Karpas-422 (cell line): ENCODE results near the gene PRKCG. TPM values are rescaled to one million over a fixed set of nuclear protein-coding genes. Genes with fewer than 3 reads are reported as not detected.
"Not testable (repeated sequence)": the region's sequence is repeated elsewhere in the genome, so short reads cannot be mapped to it uniquely, and the experiment has no call there.

Source experiments
- DNase-seq: peaks from one replicate; pipeline ENCODE4 v3.0.0-alpha.2; 2015
- H2AFZ ChIP-seq: fragments of 200-600 bp; sonication (generic); 2 replicates; pipeline ENCODE4 v1.6.1; 2014; ENCODE audit warnings: antibody characterized with exemption, low read length, mixed read lengths
- H3K27ac ChIP-seq: fragments of 200-600 bp; sonication (generic); 2 replicates; pipeline ENCODE4 v1.5.1; 2014; ENCODE audit warnings: mild to moderate bottlenecking, low read length, moderate library complexity
- H3K27me3 ChIP-seq: fragments of 200-600 bp; sonication (generic); 2 replicates; pipeline ENCODE4 v1.6.1; 2014; ENCODE audit warnings: low read length, mixed read lengths
- H3K36me3 ChIP-seq: fragments of 200-600 bp; sonication (generic); 2 replicates; pipeline ENCODE4 v1.6.1; 2014; ENCODE audit warnings: low read length, mixed read lengths; ENCODE audit not compliant: insufficient read depth
- H3K4me1 ChIP-seq: fragments of 200-600 bp; sonication (generic); 2 replicates; pipeline ENCODE4 v1.6.1; 2014; ENCODE audit warnings: mild to moderate bottlenecking, low read length, mixed read lengths
- H3K4me2 ChIP-seq: fragments of 200-600 bp; sonication (generic); 2 replicates; pipeline ENCODE4 v1.6.1; 2014; ENCODE audit warnings: low read length, low read depth, mild to moderate bottlenecking; ENCODE audit not compliant: poor library complexity, severe bottlenecking
- H3K4me3 ChIP-seq: fragments of 200-600 bp; sonication (generic); 2 replicates; pipeline ENCODE4 v1.5.1; 2014; ENCODE audit warnings: mild to moderate bottlenecking, antibody characterized with exemption, low read length, mixed read lengths
- H3K79me2 ChIP-seq: fragments of 200-600 bp; sonication (generic); 2 replicates; pipeline ENCODE4 v1.6.1; 2014; ENCODE audit warnings: mild to moderate bottlenecking, low read length, mixed read lengths
- H3K9ac ChIP-seq: fragments of 200-600 bp; sonication (generic); 2 replicates; pipeline ENCODE4 v1.6.0; 2014; ENCODE audit warnings: low read length
- H3K9me2 ChIP-seq: fragments of 200-600 bp; sonication (generic), shearing (Covaris generic); replicated peaks from 2 replicates; pipeline ENCODE4 v1.6.0; 2014; ENCODE audit warnings: mild to moderate bottlenecking, low read length, moderate library complexity; ENCODE audit not compliant: insufficient read depth
- H3K9me3 ChIP-seq: fragments of 300-700, 200-600 bp; sonication (generic); 2 replicates; pipeline ENCODE4 v1.6.1; 2014; ENCODE audit warnings: low read length, mixed read lengths
- H4K20me1 ChIP-seq: fragments of 200-600 bp; sonication (generic); 2 replicates; pipeline ENCODE4 v1.6.1; 2014; ENCODE audit warnings: mild to moderate bottlenecking, antibody characterized with exemption, low read length, low read depth; ENCODE audit not compliant: insufficient read depth
- total RNA-seq: library from RNA; depleted of rRNA; stranded (reverse); fragments of >200 nt; shearing (Covaris generic); gene quantifications from 2 replicates; pipeline ENCODE4 v1.2.3, GENCODE V29; 2014; ENCODE audit warnings: low replicate concordance; rRNA removed

The PRKCG gene
- not detected in 2 replicates for total RNA-seq

- DNase-seq = peak; percentile 58
- no peak within 1 kb of the TSS for H2AFZ ChIP-seq
- peaks cover 11% of the 10 kb centered on the region for H3K4me1 ChIP-seq
These were observed at the start of gene PRKCG for GRCh38 chr19:53881482-53882390. PRKCG (plus strand) TSS chr19:53882197; CDS start chr19:53882495, 298 bp downstream.

GRCh38 chr19:53832861-53833260 lies 49.1 kb upstream of the PRKCG start:
- not testable (repeated sequence) for H3K9me3 ChIP-seq, H3K4me1 ChIP-seq, H3K9ac ChIP-seq, H3K9me2 ChIP-seq, H3K4me2 ChIP-seq, H2AFZ ChIP-seq, H3K27ac ChIP-seq, H3K79me2 ChIP-seq, H3K4me3 ChIP-seq, H4K20me1 ChIP-seq, H3K27me3 ChIP-seq, H3K36me3 ChIP-seq, DNase-seq

More at GRCh38 chr19:53881482-53882390, at the start of gene PRKCG:
- Histone ChIP-seq H3K4me2 (peak within 1 kb of the TSS; percentile 38), H3K9me3 (no peaks in the 10 kb centered on the region), H3K27ac (no peak within 1 kb of the TSS), H3K79me2 (no peaks in the 10 kb centered on the region), H3K4me3 (no peak within 1 kb of the TSS; the same call in 1 of the 2 replicates), H3K9ac (no peak within 1 kb of the TSS), H3K9me2 (no peaks in the 10 kb centered on the region), H3K36me3 (no peaks in the 10 kb centered on the region), H3K27me3 (no peaks in the 10 kb centered on the region), H4K20me1 (no peaks in the 10 kb centered on the region)

GRCh38 chr19:53838446-53838845 lies 43.6 kb upstream of the PRKCG start:
- not testable (repeated sequence) for H3K9ac ChIP-seq, H3K4me1 ChIP-seq, H3K27ac ChIP-seq, H3K4me3 ChIP-seq, H4K20me1 ChIP-seq, H3K9me2 ChIP-seq, H3K9me3 ChIP-seq, DNase-seq, H3K79me2 ChIP-seq, H3K4me2 ChIP-seq, H3K27me3 ChIP-seq, H3K36me3 ChIP-seq, H2AFZ ChIP-seq

GRCh38 chr19:53840241-53840640 lies 41.8 kb upstream of the PRKCG start:
- not testable (repeated sequence) for H3K9me3 ChIP-seq, H3K79me2 ChIP-seq, H2AFZ ChIP-seq, DNase-seq, H3K4me1 ChIP-seq, H3K27ac ChIP-seq, H3K9me2 ChIP-seq, H4K20me1 ChIP-seq, H3K27me3 ChIP-seq, H3K4me3 ChIP-seq, H3K4me2 ChIP-seq, H3K36me3 ChIP-seq, H3K9ac ChIP-seq

- not testable (repeated sequence) for H3K79me2 ChIP-seq, H2AFZ ChIP-seq, H3K36me3 ChIP-seq, H3K4me2 ChIP-seq, H3K9me3 ChIP-seq, H3K27me3 ChIP-seq, H3K9me2 ChIP-seq, H3K4me1 ChIP-seq, H4K20me1 ChIP-seq, H3K27ac ChIP-seq, H3K9ac ChIP-seq, H3K4me3 ChIP-seq, DNase-seq
These were observed 41.1 kb upstream of the PRKCG start for GRCh38 chr19:53840914-53841313.

- Histone ChIP-seq H3K27ac (no peak overlapping the region), H4K20me1 (no peaks in the 10 kb centered on the region), H2AFZ (no peak overlapping the region), H3K9ac (no peak overlapping the region), H3K4me1 (no peaks in the 10 kb centered on the region), H3K79me2 (no peaks in the 10 kb centered on the region), H3K36me3 (no peaks in the 10 kb centered on the region), H3K9me3 (no peaks in the 10 kb centered on the region), H3K27me3 (no peaks in the 10 kb centered on the region), H3K9me2 (no peaks in the 10 kb centered on the region), H3K4me3 (no peak overlapping the region), H3K4me2 (no peak overlapping the region)
- DNase-seq = no peak
These were observed 37.1 kb upstream of the PRKCG start for GRCh38 chr19:53844849-53845246.

GRCh38 chr19:53847555-53847954 lies 34.4 kb upstream of the PRKCG start:
- Histone ChIP-seq H3K79me2 (no peaks in the 10 kb centered on the region), H3K27ac (no peak overlapping the region), H3K9me3 (no peaks in the 10 kb centered on the region), H2AFZ (no peak overlapping the region), H3K4me3 (no peak overlapping the region), H4K20me1 (no peaks in the 10 kb centered on the region), H3K4me2 (no peak overlapping the region), H3K9ac (no peak overlapping the region), H3K27me3 (no peaks in the 10 kb centered on the region), H3K4me1 (no peaks in the 10 kb centered on the region), H3K9me2 (no peaks in the 10 kb centered on the region), H3K36me3 (no peaks in the 10 kb centered on the region)
- DNase-seq = no peak

GRCh38 chr19:53849237-53849676 lies 32.7 kb upstream of the PRKCG start:
- Histone ChIP-seq H3K4me2 (no peak overlapping the region), H3K4me1 (no peaks in the 10 kb centered on the region), H3K79me2 (no peaks in the 10 kb centered on the region), H3K9me3 (no peaks in the 10 kb centered on the region), H3K9me2 (no peaks in the 10 kb centered on the region), H3K36me3 (no peaks in the 10 kb centered on the region), H3K27ac (no peak overlapping the region), H3K27me3 (no peaks in the 10 kb centered on the region), H2AFZ (no peak overlapping the region), H3K4me3 (no peak overlapping the region), H4K20me1 (no peaks in the 10 kb centered on the region), H3K9ac (no peak overlapping the region)
- no peak for DNase-seq
